NCI-H1105 (cell line): ENCODE measurements around the gene RCHY1.
"Not testable (repeated sequence)": the region's sequence is repeated elsewhere in the genome, so short reads cannot be mapped to it uniquely, and the experiment has no call there.

ENCODE experiments used
- DNase-seq: peaks from one replicate; lab custom pipeline; 2025; lab: John Stamatoyannopoulos, UW

The RCHY1 gene

GRCh38 chr4:75516144-75516543 is 1.9 kb upstream of the RCHY1 start:
- no peak for DNase-seq

- no peak for DNase-seq
Observed at GRCh38 chr4:75514949-75515612, 878 bp upstream of the RCHY1 start.

- DNase-seq, result no peak
Observed at GRCh38 chr4:75513526-75514130, 575 bp downstream of the RCHY1 start.

- no peak for DNase-seq
Observed at GRCh38 chr4:75512386-75513211, 1.6 kb downstream of the RCHY1 start.

- no peak for DNase-seq
Observed at GRCh38 chr4:75511841-75512240, 2.4 kb downstream of the RCHY1 start.

- DNase-seq, result not testable (repeated sequence)
Observed at GRCh38 chr4:75509592-75509991, 4.6 kb downstream of the RCHY1 start.

- DNase-seq, result no peak
Observed at GRCh38 chr4:75505630-75506029, 8.6 kb downstream of the RCHY1 start.

- DNase-seq, result no peak
Observed at GRCh38 chr4:75502671-75503070, 11.5 kb downstream of the RCHY1 start.

GRCh38 chr4:75499900-75500299 is 14.3 kb downstream of the RCHY1 start:
- no peak for DNase-seq

- no peak for DNase-seq
Observed at GRCh38 chr4:75498041-75498440, 16.2 kb downstream of the RCHY1 start.

- DNase-seq, result no peak
Observed at GRCh38 chr4:75497133-75497532, 17.1 kb downstream of the RCHY1 start.

- no peak for DNase-seq
Observed at GRCh38 chr4:75496406-75496805, 17.8 kb downstream of the RCHY1 start.

- no peak for DNase-seq
Observed at GRCh38 chr4:75495476-75495875, 18.7 kb downstream of the RCHY1 start.

GRCh38 chr4:75494563-75494962 is 19.6 kb downstream of the RCHY1 start:
- DNase-seq, result no peak

GRCh38 chr4:75490155-75490554 is 24.0 kb downstream of the RCHY1 start:
- peak; percentile 4 for DNase-seq

GRCh38 chr4:75484190-75484589 is 30.0 kb downstream of the RCHY1 start:
- DNase-seq, result no peak

GRCh38 chr4:75477201-75477600 is 37.0 kb downstream of the RCHY1 start:
- no peak for DNase-seq

- DNase-seq, result no peak
Observed at GRCh38 chr4:75470738-75471137, 43.5 kb downstream of the RCHY1 start.

GRCh38 chr4:75469896-75470295 is 44.3 kb downstream of the RCHY1 start:
- no peak for DNase-seq

- no peak for DNase-seq
Observed at GRCh38 chr4:75457365-75457764, 56.8 kb downstream of the RCHY1 start.

- no peak for DNase-seq
Observed at GRCh38 chr4:75434105-75434504, 80.1 kb downstream of the RCHY1 start.

GRCh38 chr4:75432683-75433082 is 81.5 kb downstream of the RCHY1 start:
- no peak for DNase-seq

- DNase-seq, result peak; percentile 31
Observed at GRCh38 chr4:75429208-75429607, 85.0 kb downstream of the RCHY1 start.
